AG10803 (cell line): Measurements from ENCODE around the gene NINL.
"Not testable (repeated sequence)": the region's sequence is repeated elsewhere in the genome, so short reads cannot be mapped to it uniquely, and the experiment has no call there.

Source experiments
- DNase-seq: peaks from one replicate; pipeline ENCODE4 v3.0.0; 2010; ENCODE audit warnings: low read depth
- H3K4me3 ChIP-seq: 2 replicates; pipeline ENCODE4 v1.5.1; 2011; ENCODE audit warnings: mild to moderate bottlenecking, low read length, control low read depth
- CTCF ChIP-seq: conservative IDR thresholded peaks from 2 replicates; pipeline ENCODE4 v1.5.1; 2011; ENCODE audit warnings: mild to moderate bottlenecking, low read length, control low read depth, inconsistent platforms

Gene NINL

DNA sequence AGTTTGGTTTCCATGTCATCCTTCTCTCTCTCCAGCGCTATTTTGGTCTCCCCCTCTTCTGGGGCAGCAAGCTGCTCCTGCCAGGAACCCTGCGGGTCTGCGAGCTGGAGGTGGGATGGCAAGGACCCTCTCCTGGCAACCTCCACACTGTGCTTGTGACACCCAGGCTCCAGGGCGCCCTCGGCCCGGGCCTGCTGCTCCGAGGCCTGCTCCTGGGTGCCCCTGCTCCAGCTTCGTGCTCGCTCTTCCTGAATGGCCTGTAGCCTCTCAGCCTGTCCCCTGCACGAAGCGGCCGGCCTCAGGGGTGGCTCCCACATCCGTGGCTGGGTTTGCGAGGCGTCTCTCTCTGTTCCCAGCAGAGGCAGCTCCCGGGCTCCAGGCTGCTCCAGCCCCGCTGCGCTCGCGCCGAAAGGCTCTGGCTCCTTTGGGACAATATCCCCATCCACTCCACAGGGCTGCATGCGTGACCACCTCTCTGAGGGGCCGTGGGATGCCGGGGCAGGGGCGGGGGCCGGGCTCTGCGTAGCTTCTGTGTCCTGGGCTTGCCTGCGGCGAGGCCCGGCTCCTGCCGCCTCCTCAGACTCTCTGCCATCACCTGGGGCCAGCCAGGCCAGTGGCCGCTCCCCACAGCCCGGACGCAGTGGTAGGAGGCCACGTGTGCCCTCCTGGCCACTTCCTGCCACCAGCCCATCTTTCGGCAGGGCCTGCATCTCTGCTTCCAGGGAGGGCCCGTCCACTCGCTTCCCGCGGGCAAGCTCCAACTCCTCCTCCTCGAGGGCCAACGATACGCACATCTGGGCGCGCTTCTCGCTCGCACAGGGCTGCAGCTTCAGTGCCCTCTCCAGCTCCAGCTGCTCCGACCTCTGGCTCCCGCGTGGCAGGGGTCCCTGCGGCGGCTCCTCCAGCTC, 109.0 kb downstream of the NINL start:
- H3K4me3 ChIP-seq = no peak overlapping the region
- DNase-seq = no peak
- TF ChIP-seq CTCF = no peak

- not testable (repeated sequence) for DNase-seq, H3K4me3 ChIP-seq
Observed at GRCh38 chr20:25473297-25473696, 112.0 kb downstream of the NINL start.

DNA sequence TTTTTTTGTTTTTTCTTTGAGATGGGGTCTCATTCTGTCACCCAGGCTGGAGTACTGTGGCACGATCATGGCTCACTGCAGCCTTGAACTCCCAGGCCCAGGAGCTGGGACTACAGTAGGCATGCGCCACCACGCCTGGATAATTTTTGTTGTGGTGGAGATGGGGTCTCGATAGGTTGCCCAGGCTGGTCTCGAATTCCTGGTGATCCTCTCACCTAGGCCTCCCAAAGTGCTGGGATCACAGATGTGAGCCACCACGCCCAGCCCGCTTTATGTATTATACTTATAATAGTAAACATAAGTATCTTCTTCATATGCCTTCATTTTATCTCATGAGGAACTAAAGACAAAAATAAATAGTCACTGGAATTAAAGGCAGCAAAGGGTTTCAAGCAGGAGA, 114.3 kb downstream of the NINL start:
- no peak overlapping the region for H3K4me3 ChIP-seq
- TF ChIP-seq CTCF = no peak
- no peak for DNase-seq

DNA sequence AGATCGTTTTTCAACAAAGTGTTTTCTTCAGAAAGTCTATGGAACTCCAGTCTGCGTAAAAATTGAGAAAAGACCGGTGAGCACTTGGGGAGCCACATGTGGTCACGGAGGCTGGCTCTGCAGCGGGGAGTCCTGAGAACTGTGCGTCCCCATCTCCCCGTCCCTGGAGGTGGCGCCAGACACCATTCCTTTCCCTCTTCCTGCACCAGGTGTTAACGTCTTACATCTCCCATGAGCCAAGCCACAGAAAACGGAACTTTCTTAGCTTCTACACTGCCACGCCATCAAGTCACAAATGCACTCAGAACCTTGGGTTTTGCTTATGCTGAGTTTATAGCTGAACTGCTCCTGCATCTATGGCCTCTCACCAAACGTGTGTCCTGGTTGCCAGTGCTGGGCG, 115.3 kb downstream of the NINL start:
- peak; percentile 34 for TF ChIP-seq CTCF
- DNase-seq = no peak

GRCh38 chr20:25469558-25469957, 115.8 kb downstream of the NINL start:
- TF ChIP-seq CTCF = no peak
- DNase-seq = no peak
- H3K4me3 ChIP-seq = no peak overlapping the region

More for the DNA sequence above, 115.3 kb downstream of the NINL start:
- no peak overlapping the region for H3K4me3 ChIP-seq

DNA sequence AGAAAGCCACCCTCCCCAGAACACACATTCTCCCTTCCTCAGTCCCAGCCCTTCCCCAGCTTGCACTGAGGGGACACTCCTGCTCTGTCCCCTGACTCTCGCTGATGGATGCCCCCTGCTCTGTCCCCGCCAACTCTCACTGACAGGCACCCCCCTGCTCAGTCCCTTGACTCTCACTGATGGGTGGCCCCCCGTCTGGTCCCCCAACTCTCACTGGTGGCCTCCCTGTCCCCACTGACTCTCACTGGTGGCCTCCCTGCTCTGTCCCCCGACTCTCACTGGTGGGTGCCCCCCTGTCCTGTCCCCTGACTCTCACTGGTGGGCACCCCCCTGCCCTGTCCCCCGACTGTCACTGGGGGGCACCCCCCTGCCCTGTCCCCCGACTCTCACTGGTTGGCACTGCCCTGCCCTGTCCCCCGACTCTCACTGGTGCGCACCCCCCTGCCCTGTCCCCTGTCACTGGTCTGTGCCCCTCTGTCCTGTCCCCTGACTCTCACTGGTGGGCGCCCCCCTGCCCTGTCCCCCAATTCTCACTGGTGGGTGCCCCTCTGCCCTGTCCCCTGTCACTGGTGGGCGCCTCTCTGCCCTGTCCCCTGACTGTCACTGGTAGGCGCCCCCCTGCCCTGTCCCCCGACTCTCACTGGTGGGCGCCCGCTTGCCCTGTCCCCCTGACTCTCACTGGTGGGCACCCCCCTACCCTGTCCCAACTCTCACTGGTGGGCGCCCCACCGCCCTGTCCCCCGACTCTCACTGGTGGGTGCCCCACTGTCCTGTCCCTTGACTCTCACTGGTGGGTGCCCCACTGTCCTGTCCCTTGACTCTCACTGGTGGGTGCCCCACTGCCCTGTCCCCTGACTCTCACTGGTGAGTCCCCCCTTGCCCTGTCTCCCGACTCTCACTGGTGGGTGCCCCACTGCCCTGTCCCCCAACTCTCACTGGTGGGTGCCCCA, 116.9 kb downstream of the NINL start:
- H3K4me3 ChIP-seq = no peak overlapping the region
- DNase-seq = no peak
- no peak for TF ChIP-seq CTCF

GRCh38 chr20:25467441-25467840, 117.9 kb downstream of the NINL start:
- no peak overlapping the region for H3K4me3 ChIP-seq
- no peak for TF ChIP-seq CTCF
- DNase-seq = no peak
